NOMO-1 treated with DMSO at 0.1 percent for 48 hours (cell line): ENCODE results near the gene PCDHGB4.
"Not testable (repeated sequence)": the region's sequence is repeated elsewhere in the genome, so short reads cannot be mapped to it uniquely, and the experiment has no call there.

Experiments
- DNase-seq: peaks from one replicate; lab custom pipeline; 2025; ENCODE audit not compliant: unreplicated experiment; lab: John Stamatoyannopoulos, UW

The PCDHGB4 gene

DNA sequence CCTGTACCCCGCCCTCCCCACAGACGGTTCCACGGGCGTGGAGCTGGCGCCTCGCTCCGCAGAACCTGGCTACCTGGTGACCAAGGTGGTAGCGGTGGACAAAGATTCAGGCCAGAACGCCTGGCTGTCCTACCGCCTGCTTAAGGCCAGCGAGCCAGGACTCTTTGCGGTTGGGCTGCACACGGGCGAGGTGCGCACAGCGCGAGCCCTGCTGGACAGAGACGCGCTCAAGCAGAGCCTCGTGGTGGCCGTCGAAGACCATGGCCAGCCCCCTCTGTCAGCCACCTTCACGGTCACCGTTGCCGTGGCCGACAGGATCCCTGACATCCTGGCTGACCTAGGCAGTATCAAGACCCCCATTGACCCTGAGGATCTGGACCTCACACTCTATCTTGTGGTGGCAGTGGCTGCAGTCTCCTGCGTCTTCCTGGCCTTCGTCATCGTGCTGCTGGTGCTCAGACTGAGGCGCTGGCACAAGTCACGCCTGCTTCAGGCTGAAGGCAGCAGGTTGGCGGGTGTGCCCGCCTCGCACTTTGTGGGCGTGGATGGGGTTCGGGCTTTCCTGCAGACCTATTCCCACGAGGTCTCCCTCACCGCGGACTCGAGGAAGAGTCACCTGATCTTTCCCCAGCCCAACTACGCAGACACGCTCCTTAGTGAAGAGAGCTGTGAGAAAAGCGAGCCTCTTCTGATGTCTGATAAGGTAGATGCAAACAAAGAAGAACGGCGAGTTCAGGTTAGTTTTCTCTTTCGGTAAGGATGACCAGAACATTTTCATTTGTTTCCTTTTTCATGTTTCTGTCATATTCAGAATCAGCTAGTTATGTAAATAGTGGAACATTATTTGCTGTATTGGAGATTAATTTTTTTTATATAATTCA is 21.2 kb upstream of the PCDHGB4 start:
- DNase-seq, result no peak

DNA sequence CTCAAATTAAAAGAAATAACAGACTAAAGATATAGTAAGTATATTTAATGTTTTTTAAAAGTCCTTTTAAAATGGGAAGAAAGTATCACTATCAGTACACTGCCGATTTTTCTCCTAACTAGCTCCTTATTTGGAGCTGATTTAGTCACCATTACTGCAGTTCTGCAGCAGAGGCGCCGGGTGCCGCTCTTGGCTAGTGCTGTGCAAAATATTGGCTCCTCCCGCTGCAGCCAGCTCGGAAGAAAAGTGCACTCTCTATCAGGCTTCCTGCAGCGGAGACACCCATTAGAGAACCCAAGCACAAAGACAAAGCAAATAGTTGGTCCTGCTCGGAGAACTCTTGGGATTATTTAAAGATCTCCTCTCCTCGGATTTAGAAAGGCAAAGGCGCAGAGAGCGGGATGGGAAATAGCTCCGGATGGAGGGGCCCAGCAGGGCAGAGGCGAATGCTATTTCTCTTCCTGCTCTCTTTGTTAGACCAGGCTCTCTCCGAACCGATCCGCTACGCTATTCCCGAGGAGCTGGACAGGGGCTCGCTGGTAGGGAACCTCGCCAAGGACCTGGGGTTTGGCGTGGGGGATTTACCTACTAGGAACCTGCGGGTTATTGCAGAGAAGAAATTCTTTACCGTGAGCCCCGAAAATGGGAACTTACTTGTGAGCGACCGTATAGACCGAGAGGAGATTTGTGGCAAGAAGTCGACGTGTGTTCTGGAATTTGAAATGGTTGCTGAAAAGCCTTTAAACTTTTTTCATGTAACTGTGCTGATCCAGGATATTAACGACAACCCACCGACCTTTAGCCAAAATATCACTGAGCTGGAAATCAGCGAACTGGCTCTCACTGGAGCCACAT is 17.3 kb upstream of the PCDHGB4 start, which contains the start of gene PCDHGB3:
Gene PCDHGB3 (plus strand): TSS at position 249 of the 855 bp plus-strand sequence. CDS start 153 bp downstream, at position 402.
- peak; percentile 47 for DNase-seq

DNA sequence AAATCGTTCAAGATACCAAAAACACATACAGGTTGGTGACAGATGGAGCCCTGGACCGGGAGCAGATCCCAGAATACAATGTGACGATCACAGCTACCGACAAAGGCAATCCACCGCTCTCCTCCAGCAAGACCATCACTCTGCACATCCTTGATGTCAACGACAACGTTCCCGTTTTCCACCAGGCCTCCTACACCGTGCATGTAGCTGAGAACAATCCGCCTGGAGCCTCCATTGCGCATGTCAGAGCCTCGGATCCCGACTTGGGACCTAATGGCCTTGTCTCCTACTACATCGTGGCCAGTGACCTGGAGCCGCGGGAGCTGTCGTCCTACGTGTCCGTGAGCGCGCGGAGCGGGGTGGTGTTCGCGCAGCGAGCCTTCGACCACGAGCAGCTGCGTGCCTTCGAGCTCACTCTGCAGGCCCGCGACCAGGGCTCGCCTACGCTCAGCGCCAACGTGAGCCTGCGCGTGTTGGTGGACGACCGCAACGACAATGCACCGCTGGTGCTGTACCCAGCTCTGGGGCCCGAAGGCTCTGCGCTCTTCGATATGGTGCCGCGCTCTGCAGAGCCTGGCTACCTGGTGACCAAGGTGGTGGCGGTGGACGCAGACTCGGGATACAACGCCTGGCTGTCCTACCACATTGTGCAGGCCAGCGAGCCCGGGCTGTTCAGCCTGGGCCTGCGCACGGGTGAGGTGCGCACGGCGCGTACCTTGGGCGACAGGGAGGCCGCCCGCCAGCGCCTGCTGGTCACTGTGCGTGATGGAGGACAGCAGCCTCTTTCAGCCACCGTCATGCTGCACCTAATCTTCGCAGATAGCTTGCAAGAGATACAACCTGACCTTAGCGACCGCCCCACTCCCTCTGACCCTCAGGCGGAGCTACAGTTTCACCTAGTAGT is 15.7 kb upstream of the PCDHGB4 start:
- DNase-seq, result no peak

DNA sequence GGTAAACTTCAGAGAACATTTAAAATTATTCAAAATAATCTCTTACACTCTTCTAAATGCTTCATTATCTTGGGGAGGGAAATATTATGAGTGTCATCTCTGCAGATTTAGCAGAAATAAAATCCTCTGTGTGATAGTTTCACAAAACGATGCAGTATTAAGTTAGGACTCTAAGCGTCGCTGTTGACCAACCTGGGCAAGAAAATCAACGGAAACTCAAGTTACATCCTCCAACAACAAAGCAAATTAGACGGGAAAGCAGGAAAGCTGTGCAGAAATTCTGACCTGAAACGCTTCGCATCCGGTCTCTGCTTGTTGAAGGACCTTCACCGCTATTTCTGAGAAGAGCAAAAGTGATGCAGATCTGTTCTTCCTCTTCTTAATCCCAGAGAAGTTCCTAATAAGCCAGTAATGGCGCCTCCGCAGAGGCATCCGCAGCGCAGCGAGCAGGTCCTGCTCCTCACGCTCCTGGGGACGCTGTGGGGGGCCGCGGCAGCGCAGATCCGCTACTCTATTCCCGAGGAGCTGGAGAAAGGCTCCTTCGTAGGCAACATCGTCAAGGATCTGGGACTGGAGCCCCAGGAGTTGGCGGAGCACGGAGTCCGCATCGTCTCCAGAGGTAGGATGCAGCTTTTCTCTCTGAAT is 13.7 kb upstream of the PCDHGB4 start, which contains the start of gene PCDHGA6:
Gene PCDHGA6 (plus strand): TSS at position 219 of the 645 bp plus-strand sequence. CDS start 193 bp downstream, at position 412.
- no peak for DNase-seq

DNA sequence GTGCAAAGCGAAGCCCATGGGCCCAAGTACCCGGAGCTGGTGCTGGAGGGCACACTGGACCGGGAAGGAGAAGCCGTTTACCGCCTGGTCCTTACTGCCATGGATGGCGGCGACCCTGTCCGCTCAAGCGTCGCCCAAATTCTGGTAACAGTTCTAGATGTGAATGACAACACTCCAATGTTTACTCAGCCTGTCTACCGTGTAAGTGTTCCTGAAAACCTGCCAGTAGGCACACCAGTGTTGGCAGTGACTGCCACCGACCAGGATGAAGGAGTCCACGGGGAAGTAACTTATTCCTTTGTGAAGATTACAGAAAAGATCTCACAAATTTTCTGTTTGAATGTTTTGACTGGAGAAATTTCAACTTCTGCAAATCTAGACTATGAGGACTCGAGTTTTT is 12.9 kb upstream of the PCDHGB4 start:
- no peak for DNase-seq

DNA sequence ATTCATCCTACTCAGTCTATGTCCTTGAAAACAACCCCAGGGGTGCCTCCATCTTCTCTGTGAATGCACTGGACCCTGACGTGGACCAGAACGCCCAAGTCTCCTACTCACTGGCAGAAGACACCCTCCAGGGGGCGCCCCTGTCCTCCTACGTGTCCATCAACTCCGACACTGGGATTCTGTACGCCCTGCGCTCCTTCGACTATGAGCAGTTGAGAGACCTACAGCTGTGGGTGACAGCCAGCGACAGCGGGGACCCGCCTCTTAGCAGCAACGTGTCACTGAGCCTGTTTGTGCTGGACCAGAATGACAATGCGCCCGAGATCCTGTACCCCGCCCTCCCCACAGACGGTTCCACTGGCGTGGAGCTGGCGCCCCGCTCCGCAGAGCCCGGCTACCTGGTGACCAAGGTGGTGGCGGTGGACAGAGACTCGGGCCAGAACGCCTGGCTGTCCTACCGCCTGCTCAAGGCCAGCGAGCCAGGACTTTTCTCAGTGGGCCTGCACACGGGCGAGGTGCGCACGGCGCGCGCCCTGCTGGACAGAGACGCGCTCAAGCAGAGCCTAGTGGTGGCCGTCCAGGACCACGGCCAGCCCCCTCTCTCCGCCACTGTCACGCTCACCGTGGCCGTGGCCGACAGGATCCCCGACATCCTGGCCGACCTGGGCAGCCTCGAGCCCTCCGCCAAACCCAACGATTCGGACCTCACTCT is 11.9 kb upstream of the PCDHGB4 start:
- DNase-seq, result not testable (repeated sequence)

DNA sequence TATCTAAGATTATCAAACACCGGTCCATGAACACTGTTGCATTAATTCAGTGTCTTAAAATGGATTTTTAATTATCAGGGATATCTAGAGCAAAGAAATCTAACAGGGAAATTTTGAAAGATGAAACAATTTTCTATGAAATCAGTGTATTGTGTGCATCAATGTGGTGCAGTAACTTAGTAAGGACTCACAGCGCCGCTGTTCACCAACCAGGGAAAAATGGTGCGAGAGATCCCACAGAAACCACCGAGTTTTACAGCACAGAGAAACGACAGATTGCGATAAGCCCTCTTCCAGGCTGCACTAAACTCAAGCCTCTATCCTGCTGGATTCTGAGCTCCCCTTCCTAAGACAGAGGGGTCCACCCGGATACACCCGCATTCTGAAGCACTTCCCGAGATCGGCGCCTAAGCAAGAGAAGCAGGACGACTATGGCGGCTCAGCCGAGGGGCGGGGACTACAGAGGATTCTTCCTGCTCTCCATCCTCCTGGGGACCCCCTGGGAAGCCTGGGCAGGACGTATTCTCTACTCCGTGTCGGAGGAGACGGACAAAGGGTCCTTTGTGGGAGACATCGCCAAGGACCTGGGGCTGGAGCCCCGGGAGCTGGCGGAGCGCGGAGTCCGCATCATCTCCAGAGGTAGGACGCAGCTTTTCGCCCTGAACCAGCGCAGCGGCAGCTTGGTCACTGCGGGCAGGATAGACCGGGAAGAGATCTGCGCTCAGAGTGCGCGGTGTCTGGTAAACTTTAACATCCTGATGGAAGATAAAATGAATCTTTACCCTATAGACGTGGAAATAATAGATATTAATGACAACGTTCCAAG is 4.8 kb upstream of the PCDHGB4 start, which contains the start of gene PCDHGA7:
Gene PCDHGA7 (plus strand): TSS at position 274 of the 826 bp plus-strand sequence. CDS start 158 bp downstream, at position 432.
- no peak for DNase-seq

DNA sequence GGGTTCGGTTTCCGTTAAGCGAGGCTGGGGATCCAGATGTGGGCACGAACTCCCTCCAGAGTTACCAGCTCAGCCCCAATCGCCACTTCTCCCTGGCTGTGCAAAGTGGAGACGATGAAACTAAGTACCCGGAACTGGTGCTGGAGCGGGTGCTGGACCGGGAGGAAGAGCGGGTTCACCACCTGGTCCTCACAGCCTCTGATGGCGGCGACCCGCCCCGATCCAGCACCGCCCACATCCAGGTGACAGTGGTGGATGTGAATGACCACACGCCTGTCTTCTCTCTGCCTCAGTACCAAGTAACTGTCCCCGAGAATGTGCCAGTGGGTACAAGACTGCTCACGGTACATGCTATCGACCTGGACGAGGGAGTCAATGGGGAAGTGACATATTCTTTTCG is 4.2 kb upstream of the PCDHGB4 start:
- DNase-seq, result no peak

DNA sequence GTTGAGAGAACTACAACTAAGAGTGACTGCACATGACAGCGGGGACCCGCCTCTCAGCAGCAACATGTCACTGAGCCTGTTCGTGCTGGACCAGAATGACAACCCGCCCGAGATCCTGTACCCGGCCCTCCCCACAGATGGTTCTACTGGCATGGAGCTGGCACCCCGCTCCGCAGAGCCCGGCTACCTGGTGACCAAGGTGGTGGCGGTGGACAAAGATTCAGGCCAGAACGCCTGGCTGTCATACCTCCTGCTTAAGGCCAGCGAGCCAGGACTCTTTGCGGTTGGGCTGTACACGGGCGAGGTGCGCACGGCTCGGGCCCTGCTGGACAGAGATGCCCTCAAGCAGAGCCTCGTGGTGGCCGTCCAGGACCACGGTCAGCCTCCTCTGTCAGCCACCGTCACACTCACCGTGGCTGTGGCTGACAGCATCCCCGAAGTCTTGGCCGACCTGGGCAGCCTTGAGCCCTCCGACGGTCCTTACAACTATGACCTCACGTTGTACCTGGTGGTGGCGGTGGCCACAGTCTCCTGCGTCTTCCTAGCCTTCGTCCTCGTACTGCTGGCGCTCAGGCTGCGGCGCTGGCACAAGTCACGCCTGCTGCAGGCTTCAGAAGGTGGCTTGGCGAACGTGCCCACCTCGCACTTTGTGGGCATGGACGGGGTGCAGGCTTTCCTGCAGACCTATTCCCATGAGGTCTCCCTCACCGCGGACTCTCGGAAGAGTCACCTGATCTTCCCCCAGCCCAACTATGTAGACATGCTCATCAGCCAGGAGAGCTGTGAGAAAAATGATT is 2.8 kb upstream of the PCDHGB4 start:
- DNase-seq, result no peak

DNA sequence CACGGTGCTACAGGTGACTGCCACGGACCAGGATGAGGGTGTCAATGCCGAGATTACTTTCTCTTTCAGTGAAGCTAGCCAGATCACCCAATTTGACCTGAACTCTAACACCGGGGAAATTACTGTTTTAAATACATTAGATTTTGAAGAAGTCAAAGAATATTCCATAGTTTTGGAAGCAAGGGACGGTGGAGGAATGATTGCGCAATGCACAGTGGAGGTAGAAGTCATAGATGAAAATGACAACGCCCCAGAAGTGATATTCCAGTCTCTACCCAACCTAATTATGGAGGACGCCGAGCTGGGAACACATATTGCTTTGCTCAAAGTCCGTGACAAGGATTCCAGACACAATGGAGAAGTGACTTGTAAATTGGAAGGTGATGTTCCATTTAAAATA is 1.2 kb downstream of the PCDHGB4 start:
- no peak for DNase-seq

DNA sequence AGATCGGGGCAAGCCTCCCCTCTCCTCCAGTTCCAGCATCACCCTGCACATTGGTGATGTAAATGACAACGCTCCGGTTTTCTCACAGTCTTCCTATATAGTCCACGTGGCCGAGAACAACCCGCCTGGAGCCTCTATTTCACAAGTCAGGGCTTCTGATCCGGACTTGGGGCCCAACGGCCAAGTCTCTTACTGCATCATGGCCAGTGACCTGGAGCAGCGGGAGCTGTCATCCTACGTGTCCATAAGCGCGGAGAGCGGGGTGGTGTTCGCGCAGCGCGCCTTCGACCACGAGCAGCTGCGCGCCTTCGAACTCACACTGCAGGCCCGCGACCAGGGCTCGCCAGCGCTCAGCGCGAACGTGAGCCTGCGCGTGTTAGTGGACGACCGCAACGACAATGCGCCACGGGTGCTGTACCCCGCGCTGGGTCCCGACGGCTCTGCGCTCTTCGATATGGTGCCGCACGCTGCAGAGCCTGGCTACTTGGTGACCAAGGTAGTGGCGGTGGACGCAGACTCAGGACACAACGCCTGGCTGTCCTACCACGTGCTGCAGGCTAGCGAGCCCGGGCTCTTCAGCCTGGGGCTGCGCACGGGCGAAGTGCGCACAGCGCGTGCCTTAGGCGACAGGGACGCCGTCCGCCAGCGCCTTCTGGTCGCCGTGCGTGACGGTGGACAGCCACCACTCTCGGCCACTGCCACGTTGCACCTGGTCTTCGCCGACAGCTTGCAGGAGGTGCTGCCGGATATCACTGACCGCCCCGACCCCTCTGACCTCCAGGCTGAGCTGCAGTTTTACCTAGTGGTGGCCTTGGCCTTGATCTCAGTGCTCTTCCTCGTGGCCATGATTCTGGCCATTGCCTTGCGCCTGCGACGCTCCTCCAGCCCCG is 1.9 kb downstream of the PCDHGB4 start:
- no peak for DNase-seq

DNA sequence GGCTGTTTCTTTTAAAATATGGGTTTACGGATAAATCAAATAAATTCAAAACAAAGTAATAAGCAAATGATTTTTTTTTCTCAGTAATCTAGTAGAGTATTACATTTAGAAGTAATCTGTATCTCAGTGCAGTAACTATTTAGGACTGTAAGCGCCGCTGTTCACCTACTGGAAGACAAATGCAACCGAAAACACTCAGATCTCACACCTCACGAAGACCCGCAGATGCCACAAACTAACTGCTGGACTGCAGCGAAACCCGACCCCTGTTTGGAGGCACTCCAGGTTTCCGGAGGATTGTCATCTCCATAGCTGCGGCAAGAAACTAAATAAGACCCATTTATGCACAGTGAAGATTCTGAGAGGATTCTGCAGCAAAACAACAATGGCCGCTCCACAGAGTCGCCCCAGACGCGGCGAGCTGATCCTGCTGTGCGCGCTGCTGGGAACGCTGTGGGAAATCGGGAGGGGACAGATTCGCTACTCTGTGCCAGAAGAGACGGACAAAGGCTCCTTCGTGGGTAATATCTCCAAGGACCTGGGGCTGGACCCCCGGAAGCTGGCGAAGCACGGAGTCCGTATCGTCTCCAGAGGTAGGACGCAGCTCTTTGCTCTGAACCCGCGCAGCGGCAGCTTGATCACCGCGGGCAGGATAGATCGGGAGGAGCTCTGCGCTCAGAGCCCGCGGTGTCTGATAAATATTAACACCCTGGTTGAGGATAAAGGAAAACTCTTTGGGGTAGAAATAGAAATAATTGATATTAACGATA is 5.1 kb downstream of the PCDHGB4 start, which contains the start of gene PCDHGA8:
Gene PCDHGA8 (plus strand): TSS at position 205 of the 770 bp plus-strand sequence. CDS start 181 bp downstream, at position 386.
- no peak for DNase-seq

DNA sequence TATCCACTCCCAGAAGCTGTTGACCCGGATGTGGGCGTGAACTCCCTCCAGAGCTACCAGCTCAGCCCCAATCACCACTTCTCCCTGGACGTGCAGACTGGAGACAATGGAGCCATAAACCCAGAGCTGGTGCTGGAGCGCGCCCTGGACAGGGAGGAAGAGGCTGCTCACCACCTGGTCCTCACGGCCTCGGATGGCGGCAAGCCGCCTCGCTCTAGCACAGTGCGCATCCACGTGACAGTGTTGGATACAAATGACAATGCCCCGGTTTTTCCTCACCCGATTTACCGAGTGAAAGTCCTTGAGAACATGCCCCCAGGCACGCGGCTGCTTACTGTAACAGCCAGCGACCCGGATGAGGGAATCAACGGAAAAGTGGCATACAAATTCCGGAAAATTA is 5.8 kb downstream of the PCDHGB4 start:
- no peak for DNase-seq

DNA sequence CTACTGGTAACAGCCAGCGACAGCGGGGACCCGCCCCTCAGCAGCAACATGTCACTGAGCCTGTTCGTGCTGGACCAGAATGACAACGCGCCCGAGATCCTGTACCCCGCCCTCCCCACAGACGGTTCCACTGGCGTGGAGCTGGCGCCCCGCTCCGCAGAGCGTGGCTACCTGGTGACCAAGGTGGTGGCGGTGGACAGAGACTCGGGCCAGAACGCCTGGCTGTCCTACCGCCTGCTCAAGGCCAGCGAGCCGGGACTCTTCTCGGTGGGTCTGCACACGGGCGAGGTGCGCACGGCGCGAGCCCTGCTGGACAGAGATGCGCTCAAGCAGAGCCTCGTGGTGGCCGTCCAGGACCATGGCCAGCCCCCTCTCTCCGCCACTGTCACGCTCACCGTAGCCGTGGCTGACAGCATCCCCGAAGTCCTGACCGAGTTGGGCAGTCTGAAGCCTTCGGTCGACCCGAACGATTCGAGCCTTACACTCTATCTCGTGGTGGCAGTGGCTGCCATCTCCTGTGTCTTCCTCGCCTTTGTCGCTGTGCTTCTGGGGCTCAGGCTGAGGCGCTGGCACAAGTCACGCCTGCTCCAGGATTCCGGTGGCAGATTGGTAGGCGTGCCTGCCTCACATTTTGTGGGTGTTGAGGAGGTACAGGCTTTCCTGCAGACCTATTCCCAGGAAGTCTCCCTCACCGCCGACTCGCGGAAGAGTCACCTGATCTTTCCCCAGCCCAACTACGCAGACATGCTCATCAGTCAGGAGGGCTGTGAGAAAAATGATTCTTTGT is 7.1 kb downstream of the PCDHGB4 start:
- not testable (repeated sequence) for DNase-seq
